C1 segment of cervical spinal cord (tissue), 14 donors: Measurements from ENCODE around the gene SWT1.
"Not testable (repeated sequence)": the region's sequence is repeated elsewhere in the genome, so short reads cannot be mapped to it uniquely, and the experiment has no call there.

Experiments used
- DNase-seq, 14 donors: peaks; one replicate each; lab custom pipeline; 2025; lab: John Stamatoyannopoulos, UW

Gene SWT1

DNA sequence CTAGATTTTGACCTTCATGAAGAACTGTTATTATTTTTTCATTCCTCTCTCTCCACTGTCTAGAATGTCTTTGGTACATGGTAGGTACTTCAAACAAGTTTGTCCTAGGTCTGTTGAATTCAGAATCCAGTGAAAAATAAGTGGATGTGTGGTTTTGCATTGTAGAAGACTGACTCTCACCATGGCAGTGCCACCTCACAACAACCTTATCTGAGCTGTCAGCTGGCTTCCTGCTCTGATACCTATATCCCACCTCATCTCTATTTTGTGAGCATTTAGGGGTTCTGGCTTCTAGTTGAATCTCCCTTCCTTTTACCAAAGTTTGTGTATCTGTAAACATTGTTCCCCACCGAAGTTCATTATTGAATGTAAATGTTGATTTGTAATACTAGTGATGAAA is 9.1 kb downstream of the SWT1 start:
- DNase-seq: no peak

DNA sequence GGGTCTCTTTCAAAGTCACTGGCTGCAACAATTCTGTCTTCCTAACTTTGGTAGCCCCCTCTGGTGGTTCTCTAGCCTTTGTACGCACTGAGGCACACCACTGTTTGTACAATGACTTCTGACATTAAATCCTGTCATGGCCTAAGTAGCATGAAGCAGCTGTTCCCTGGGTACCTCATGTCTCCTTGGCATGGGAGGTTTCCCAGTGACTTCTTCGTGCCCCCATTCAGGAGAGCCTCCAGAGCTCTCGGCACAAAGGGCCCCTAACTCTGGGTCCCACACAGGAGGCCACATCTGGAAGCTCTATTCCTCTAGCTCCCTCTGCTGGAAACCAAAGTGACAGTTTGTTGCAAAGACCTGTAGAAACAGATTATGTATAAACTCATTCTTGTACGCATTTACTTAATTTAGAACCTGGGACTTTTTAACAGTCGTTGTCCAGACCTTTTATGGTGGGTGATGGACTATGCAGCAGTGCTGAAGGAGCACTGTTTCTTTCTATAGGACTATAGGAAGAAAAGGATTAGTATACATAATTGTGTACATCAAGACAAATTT is 13.4 kb downstream of the SWT1 start:
- DNase-seq: peak in 6 of 14 donors; percentile 2 to 18 (median 8)

DNA sequence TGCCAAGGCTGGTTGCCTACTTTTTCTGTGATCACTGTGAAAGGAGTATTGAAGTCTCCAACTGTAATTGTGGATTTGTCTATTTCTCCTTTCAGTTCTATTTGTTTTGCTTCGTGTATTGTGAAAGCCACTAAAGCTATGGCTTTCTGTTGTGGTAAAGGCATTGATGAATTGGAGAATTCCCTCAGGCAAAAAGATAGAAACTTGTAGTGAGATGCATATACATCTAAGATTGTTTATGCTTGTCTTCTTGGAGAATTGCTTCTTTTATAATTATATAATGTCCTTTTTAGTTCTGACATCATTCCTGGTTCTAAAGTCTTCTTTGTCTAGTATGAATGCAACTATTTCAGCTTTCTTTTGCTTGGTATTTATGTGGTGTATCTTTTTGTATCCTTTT is 36.8 kb downstream of the SWT1 start:
- DNase-seq: no peak

DNA sequence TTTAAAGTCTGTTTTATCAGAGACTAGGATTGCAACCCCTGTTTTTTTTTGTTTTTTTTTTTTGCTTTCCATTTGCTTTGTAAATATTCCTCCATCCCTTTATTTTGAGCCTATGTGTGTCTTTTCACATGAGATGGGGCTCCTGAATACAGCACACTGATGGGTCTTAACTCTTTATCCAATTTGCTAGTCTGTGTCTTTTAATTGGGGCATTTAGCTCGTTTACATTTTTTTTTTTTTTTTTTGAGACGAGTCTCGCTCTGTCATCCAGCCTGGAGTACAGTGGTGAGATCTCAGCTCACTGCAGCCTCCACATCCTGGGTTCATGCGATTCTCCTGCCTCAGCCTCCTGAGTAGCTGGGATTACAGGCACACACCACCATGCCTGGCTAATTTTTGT is 41.7 kb downstream of the SWT1 start:
- not testable (repeated sequence) for DNase-seq

DNA sequence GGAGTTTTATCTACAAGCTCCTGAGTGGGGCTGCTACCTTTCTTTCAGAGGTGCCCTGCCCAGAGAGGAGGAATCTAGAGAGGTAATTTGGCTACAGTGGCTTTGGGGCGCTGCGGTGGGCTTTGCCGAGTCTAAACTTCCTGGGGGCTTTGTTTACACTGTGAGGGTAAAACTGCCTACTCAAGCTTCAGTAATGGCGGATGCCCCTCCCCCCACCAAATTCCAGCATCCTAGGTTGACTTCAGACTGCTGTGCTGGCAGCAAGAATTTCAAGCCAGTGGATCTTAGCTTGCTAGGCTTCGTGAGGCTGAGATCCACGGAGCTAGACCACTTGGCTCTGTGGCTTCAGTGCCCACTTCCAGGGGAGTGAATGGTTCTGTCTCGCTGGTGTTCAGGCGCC is 43.9 kb downstream of the SWT1 start:
- no peak for DNase-seq

DNA sequence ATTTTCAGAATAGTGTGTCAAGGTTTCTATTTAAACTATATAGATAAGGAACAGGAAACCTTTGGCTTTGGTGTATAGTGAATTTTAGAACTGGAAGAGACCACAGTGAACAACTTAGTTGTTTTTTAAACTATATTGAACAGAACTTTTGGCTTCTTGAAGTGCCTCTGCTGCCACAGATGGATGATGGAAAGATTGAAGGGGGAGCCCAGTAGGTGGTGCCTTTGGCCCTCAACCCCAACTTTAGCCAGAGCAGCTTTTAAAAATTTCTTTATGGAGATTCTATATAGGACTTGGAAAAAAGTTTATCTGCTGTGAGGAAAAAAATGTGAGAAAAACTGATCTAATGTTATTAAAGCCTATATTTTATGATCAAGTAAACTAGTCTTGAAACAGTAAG is 50.2 kb downstream of the SWT1 start:
- DNase-seq: no peak

DNA sequence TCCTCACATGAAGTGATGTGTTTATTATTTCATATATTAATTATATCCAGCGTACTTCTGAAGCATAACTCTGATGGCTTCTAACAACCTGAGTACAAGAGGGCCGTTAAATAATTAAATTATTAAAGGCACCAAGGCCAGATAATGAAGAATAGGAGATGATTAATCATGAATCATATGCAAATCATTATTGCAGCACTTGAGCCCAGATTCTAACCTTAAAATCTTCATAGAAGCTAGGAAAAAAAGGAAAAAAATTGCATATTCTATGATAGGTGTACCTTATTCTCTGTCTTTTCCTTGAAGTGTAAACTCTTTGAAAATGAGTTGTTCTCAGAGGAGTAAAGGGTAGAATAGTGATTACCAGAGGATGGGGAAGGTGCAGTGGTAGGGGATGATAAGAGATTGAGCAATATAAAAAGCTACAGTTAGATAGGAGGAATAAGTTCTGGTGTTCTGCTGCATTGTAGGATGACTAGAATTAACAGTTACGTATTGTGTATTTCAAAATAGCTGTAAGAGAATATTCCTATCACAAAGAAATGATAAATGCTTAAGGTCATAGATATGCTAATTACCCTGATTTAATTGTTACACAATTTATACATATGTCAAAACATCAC is 51.1 kb downstream of the SWT1 start:
- DNase-seq: no peak

DNA sequence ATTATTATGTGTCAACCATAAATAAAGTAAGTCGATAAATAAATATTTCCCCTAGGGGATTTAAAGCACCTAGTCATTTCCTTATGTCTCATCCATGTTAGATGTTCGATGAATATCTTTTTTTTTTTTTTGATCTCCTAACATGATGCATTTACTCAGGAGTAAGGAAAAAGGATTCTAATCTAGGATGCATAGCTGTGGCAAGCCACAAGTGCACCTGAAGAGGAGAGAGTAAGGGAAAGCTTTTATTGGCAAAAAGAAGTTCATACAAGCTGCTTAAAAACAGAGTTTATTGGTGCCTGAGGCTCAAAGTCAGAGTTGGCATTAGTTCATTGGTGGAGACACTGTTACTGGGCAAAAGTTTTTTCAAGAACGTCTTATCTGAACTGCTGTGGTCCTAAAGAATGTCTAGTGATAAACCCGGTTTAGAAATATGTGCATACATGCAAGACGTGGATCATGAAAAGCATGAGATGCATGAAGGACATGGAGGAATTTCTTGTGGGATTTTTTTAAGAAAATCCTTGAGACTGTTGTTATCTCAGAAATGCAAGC is 51.7 kb downstream of the SWT1 start:
- DNase-seq: no peak

DNA sequence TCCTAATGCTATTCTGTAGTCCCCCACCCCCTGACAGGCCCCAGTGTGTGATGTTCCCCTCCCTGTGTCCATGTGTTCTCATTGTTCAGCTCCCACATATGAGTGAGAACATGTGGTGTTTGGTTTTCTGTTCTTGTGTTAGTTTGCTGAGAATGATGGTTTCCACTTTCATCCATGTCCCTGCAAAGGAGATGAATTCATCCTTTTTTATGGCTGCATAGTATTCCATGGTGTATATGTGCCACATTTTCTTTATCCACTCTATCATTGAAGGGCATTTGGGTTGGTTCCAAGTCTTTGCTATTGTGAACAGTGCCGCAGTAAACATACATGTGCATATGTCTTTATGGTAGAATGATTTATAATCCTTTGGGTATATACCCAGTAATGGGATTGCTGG is 52.4 kb downstream of the SWT1 start:
- DNase-seq: not testable (repeated sequence)

DNA sequence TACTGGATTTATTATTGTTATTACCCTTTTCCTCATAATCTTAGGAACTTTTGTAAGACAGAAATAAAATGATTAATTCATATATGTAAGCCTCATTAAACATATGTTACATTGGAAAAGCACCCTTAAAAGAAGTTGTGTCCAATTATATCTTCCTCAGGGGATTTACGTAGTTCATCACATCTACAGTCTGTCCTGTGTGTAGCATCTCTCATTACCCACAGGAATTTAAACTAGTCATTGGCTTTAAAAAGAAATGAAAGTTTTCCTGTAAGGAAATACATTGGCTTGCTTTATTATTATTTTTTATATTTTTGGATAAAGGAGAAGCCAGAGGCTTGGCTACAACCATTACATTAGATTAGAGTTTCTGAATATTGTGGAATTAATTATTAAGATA is 56.1 kb downstream of the SWT1 start:
- DNase-seq: no peak

DNA sequence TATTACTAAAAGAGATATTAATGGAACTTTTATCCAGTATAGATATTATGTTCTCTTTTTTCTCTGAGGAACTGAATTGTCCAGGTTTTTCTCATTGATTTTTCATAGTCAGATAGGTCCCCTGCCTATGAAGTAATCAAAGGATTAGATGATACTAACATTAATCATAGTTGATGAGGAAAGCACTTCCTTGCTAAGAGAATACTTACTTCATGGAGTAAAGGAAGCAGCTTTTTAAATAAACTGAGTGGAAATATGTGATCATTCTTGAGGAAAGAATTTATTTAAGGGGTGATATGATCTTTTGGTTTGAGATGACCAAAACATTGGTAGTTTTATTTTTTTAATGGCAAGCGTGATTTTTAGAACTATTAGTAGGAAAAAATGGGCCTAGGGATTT is 58.9 kb downstream of the SWT1 start:
- DNase-seq: no peak

DNA sequence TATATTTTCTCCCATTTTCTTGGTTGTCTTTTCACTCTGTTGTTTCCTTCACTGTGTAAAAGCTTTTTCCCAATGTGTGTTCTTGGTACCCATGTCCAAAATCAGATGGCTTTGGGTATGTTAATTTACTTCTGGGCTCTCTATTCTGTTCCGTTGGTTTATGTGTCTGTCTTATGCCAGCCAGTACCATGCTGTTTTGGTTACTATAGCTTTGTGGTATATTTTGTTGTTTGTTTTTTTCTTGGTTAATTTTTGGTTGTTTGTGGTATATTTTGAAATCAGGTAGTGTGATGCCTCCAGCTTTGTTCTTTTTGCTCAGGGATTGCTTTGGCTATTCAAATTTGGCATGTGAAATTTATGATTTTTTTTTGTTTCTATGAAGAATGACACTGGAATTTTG is 67.2 kb downstream of the SWT1 start:
- DNase-seq: no peak

DNA sequence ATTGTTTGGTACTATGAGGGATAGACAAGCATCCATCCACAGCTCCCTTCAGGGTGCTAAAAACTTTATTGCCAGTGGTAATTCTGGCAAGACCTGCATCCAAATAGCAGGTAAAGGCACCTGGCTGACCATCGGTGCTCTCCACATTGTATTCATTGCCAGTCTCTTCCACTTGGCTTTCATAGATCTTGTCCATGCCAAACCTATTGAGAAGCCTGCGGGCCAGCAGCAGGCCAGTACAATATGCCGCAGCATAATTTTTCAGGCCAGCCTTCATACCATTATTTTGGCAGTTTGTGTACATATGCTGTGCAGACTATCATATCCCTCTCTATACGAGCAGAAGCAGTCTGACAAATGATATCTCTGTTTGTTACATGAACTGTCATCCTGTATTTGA is 70.2 kb downstream of the SWT1 start:
- peak in 1 of 14 donors; percentile 57 for DNase-seq

DNA sequence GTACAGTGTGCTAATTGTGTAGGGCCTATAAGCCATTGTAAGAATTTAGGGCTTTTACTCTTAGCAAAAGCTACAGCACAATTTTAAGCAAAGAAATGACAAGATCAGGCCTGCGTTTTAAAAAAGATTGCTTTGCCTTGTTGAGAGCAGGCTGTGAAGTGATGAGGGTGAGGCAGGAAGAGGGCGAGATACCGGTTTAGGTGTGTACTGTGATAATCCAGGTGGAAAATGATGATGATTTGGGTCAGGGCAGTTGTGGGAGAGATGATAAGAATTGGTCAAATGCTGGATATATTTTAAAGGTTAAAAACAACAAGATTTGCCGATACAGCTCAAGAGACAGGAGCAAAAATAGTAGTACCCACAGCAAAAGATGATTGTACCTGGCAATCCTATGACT is 72.0 kb downstream of the SWT1 start:
- no peak for DNase-seq

DNA sequence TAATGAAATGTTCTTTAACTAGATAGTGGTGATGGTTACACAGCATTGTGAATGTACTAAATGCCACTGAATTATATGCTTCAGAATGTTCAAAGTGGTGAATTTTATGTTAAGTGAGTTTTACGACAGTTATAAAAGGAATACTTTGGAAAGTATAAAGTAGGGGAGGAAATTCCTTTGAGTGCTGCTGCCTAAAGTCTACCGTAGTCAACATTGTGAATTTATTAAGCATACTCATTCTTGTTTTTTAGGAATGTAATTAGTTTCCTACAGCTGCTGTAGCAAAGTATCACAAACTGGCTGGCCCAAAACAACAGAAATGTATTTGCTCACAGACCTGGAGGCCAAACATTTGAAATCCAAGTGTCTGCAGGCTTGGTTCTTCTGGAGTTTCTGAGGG is 73.0 kb downstream of the SWT1 start:
- DNase-seq: no peak

DNA sequence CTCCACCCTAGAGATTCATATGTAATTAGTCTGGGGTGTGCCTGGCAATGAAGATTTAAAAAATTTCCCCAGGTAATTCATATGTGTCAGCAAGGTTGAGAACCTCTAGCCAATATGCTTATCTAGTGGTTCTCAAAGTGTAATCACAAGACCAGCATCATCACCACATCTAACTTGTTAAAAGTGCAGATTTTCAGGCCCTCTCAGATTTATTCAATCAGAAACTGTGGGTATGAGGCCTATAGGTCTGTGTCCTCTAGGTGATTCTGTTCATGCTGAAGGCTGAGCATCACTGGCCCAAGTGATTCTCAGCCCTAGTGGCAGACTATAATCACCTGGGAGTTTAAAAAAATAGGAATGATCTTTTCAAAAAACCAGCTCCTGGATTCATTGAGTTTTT is 75.9 kb downstream of the SWT1 start:
- DNase-seq: no peak

DNA sequence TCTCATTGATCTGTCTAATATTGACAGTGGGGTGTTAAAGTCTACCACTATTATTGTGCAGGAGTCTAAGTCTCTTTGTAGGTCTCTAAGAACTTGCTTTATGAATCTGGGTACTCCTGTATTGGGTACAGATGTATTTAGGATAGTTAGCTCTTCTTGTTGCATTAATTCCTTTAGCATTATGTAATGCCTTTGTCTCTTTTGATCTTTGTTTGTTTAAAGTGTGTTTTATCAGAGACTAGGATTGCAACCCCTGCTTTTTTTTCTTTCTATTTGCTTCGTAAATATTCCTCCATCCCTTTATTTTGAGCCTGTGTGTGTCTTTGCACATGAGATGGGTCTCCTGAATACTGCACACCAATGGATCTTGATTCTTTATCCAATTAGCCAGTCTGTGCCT is 77.2 kb downstream of the SWT1 start:
- DNase-seq: not testable (repeated sequence)

DNA sequence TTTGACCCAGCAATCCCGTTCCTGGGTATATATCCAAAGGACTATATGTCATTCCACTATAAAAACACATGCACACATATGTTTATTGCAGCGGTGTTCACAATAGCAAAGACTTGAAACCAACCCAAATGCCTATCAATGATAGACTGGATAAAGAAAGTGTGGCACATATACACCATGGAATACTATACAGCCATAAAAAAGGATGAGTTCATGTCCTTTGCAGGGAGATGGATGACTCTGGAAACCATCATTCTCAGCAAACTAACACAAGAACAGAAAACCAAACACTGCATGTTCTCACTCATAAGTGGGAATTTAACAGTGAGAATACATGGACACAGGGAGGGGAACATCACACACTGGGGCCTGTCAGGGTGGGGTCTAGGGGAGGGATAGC is 80.2 kb downstream of the SWT1 start:
- DNase-seq: not testable (repeated sequence)

DNA sequence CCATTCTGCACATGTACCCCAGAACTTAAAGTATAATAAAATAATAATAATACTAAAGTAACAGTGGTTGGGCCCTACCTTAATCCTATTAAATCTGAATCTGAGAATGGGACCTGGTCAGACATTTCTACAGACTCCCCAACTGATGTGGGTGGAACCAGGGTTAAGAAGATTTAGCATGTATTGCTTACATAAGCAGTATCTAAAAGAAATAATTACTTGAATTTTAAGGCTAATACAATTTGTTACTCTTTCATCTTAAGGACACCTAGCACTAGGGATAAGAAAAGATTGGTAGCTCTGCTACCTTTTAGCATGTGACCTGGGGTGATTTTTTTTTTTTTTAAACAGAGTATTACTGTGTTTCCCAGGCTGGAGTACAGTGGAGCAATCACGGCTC is 80.7 kb downstream of the SWT1 start:
- DNase-seq: no peak

DNA sequence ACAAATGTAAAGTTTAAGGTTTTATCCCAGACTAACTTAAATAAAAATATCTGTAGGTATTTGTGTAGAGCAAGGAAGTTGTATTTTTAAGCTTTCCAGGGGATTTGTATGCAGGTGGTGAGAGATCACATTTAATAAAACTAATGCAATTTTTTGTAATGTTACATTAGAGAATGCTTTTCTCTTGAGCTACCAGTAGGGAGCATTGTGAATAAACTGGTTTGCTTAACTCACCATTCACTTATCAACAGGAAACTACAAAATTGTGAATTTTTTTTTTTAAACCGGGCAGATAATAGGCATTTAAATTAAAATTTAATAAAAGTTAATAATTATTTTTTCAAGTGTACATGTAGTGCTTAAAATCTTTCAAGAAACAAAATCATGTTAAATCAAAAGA is 81.5 kb downstream of the SWT1 start:
- DNase-seq: no peak

DNA sequence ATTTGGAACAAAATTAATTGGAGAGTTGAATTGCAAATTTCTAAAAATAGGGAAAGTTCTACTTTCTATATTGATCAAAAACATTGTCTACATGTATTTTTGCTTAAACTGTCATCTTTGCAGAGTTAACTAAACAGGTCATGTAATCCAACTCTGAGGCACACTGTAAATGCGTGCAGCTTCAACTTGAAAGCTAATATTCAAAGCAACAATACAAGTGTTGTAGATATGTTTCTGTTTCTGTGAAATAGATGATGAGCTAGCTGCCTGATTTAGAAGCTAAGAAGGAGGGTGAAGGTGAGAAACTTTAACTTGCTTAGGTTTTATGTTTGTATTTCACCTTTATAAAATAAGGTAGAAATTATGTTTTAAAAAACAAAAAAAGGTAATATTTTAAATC is 82.9 kb downstream of the SWT1 start:
- DNase-seq: no peak

DNA sequence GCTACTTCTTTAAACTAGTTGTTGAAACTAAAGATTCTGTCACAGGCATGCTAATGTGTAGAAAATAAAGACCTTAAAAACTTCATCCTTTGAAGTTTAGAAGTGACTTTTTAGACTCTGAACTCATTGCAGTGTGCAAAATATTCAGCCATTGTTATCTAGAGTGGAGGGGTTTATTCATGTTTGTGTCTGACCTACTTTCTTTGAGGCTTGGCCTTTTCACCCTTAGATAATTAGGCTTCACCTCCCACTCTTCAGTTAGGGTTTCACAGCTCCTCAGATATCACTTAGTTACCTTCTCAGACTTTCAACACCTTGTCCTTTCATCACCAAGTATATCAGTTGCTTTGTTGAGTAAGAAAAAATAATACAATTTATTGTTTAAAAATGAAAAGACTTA is 84.2 kb downstream of the SWT1 start:
- DNase-seq: no peak

DNA sequence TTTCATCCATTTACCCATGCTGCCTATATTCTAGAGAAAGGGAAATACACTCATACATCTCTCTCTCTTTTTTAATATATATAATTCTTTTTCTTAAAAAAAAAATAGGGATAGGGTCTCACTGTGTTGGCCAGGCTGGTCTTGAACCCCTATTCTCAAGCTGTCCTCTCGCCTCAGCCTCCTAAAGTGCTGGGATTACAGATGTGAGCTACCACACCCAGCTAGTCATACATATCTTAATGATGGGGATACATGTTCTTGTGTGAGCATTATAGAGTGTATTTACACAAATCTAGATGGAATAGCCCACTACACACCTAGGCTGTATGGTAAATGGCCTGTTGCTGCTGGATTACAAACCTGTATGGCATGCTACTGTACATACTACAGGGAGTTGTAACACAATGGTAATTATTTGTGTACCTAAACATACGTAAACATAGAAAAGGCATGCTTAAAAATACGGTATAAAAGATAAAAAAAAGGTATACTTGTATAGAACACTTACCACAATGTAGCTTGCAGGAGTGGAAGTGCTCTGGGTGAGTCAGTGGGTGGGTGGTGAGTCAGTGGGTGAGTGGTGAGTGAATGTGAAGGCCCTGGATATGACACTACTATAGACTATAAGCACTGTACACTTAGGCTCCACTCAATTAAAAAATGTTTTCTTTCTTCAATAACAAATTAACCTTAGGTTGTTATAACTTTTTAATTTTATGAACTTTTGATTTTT is 87.2 kb downstream of the SWT1 start:
- no peak for DNase-seq
